GM12878 (cell line): Measurements from ENCODE around the gene FHIP2A.

Source experiments
- USF2 ChIP-seq: IDR thresholded peaks from 2 replicates; pipeline ENCODE4 v1.6.1; 2011; ENCODE audit warnings: low read depth, low read length, improper control_type of control experiment, borderline replicate concordance
- TF ChIP-seq, protein P1 (sequence below): IDR thresholded peaks from 2 replicates; pipeline ENCODE4 v1.6.1; 2011; ENCODE audit warnings: borderline replicate concordance, low read depth, mild to moderate bottlenecking, moderate library complexity, low read length; ENCODE audit not compliant: insufficient read depth, poor library complexity, severe bottlenecking

GRCh38 chr10:114837690-114838089, 16.1 kb downstream of the FHIP2A start:
- TF ChIP-seq, protein P1, sequence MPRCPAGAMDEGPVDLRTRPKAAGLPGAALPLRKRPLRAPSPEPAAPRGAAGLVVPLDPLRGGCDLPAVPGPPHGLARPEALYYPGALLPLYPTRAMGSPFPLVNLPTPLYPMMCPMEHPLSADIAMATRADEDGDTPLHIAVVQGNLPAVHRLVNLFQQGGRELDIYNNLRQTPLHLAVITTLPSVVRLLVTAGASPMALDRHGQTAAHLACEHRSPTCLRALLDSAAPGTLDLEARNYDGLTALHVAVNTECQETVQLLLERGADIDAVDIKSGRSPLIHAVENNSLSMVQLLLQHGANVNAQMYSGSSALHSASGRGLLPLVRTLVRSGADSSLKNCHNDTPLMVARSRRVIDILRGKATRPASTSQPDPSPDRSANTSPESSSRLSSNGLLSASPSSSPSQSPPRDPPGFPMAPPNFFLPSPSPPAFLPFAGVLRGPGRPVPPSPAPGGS = no peak
- no peak for TF ChIP-seq USF2
